Adrenal gland (tissue), 12 donors: ENCODE data around the gene TXNDC17. TPM values are rescaled to one million over a fixed set of nuclear protein-coding genes. Genes with fewer than 3 reads are reported as not detected.
A peak's percentile ranks its signal among the peaks of the same experiment; 100 is the strongest.
"Not testable (repeated sequence)": the region's sequence is repeated elsewhere in the genome, so short reads cannot be mapped to it uniquely, and the experiment has no call there.

ENCODE experiments used
- DNase-seq, 7 donors: peaks; one replicate each; pipeline ENCODE4 v3.0.0-alpha.2; 2019 to 2020
- H3K27ac ChIP-seq, 5 donors: fragments of 200-600 bp; sonication (generic) in 4 of 5; 1 replicate in 3 of 5; 2 replicates in 2 of 5; pipeline versions ENCODE4 v1.5.1 to v1.8.0; 2016 to 2020; ENCODE audit warnings: mild to moderate bottlenecking in 1 of 5
- H3K27me3 ChIP-seq: fragments of 200-600 bp; 2 replicates; pipeline ENCODE4 v1.8.0; 2021
- H3K36me3 ChIP-seq, 2 donors: fragments of 200-600 bp; replicated peaks in 1 of 2; 1 replicate in 1 of 2; 2 replicates in 1 of 2; pipeline versions ENCODE4 v1.5.1 to v1.8.0; 2018 to 2022
- H3K4me1 ChIP-seq, 2 donors: fragments of 200-600 bp; replicated peaks in 1 of 2; 1 replicate in 1 of 2; 2 replicates in 1 of 2; pipeline versions ENCODE4 v1.5.1 to v1.8.0; 2018 to 2021
- H3K4me3 ChIP-seq, 4 donors: fragments of 200-600 bp; sonication (generic) in 3 of 4; one replicate each; pipeline ENCODE4 v1.5.1; 2016 to 2018
- H3K9me3 ChIP-seq, 3 donors: fragments of 200-600 bp; sonication (generic) in 1 of 3; replicated peaks in 1 of 3; 1 replicate in 2 of 3; 2 replicates in 1 of 3; pipeline versions ENCODE4 v1.5.1 to v1.8.0; 2016 to 2021
- POLR2A ChIP-seq, 2 donors: fragments of 450-650 bp; IDR thresholded peaks; one replicate each; pipeline ENCODE4 v1.6.1; 2017; ENCODE audit warnings: antibody characterized with exemption in 2 of 2, mild to moderate bottlenecking in 2 of 2, moderate library complexity in 1 of 2
- WGBS, 4 donors: extraction: QIAGEN DNeasy Blood & Tissue Kit in 2 of 4; methylation state at CpG; one replicate each; pipeline versions ENCODE4 v1.1.5 to v1.1.7; 2013 to 2017; 5-methylcytosine and 5-hydroxymethylcytosine counted together
- intact Hi-C, 2 donors: fragments of 100-400 bp; cut with DNase I; formaldehyde crosslinking; loops; one replicate each; pipeline versions ENCODE4 v1.14.1 to v1.15.0; 2022 to 2023
- polyA plus RNA-seq, 3 donors: library from polyadenylated mRNA; stranded (reverse); fragments of 200-250 nt in 2 of 3; fragments of 350-450 nt in 1 of 3; fragmentation: Illumina TruSeq in 1 of 3; extraction: RNeasy Lipid Tissue Mini Kit (QIAGEN cat#74804) in 1 of 3; gene quantifications; one replicate each; pipeline ENCODE4 v1.2.3, GENCODE V29; 2013 to 2014
- total RNA-seq, 9 donors: library from RNA; depleted of rRNA in 4 of 9; stranded (reverse); fragments of >200 nt in 4 of 9; fragments of 120-200 nt in 1 of 9; fragmentation: NEBNext Ultra II Directional in 1 of 9; extraction: Animal tissue kit (Norgen Biotek cat#: 25700) in 1 of 9; gene quantifications; one replicate each; pipeline versions ENCODE4 v1.1.0 to v1.2.4, GENCODE V29; 2013 to 2023
- TF ChIP-seq, protein P1 (sequence below), 6 experiments: fragments of 450-650 bp in 4 of 6; fragments of 200-600 bp in 2 of 6; sonication (generic) in 1 of 6; IDR thresholded peaks; 1 replicate in 5 of 6; 2 replicates in 1 of 6; pipeline versions ENCODE4 v1.5.1 to v1.8.0; 2016 to 2021; ENCODE audit warnings: antibody characterized with exemption in 6 of 6, mild to moderate bottlenecking in 2 of 6, moderate library complexity in 1 of 6
- donor health status: healthy with polysubstance abuse.
- donor health status: Bipolar disorder and iron deficiency.
- donor health status: DM: yes; HTN: yes; CAD: no.
- donor health status: DM: no; HTN: no; CAD: no.
- donor health status: DM: no; HTN: no; CAD: no.
- donor health status: DM: yes; HTN: yes; CAD: no.

Gene TXNDC17
- total and polyA plus RNA-seq, 12 donors = 64.6 to 224 (median 132) TPM

DNA sequence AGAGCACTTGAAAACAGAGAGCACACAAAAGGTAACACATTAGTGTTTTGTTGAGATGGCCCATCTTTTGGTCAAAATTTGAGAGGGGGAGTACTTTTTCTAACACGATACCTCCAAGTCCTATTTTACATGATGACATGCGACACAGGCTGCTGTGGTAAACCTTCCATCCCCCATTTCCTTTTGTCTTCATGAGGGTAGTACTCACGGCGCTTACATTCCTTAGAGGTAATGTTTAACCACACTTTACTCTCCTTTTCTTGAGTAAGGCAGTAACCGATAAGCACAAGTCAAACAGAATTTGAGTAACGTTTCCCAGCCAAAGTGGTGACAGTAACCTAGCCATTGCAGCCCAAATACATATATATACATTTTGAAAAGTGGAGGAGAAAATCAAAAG lies 48.7 kb upstream of the TXNDC17 start:
- H3K9me3 ChIP-seq = no peaks in the 10 kb centered on the region
- TF ChIP-seq POLR2A (IDR thresholded peaks at IDR 0.05) = no peak
- TF ChIP-seq, protein P1, sequence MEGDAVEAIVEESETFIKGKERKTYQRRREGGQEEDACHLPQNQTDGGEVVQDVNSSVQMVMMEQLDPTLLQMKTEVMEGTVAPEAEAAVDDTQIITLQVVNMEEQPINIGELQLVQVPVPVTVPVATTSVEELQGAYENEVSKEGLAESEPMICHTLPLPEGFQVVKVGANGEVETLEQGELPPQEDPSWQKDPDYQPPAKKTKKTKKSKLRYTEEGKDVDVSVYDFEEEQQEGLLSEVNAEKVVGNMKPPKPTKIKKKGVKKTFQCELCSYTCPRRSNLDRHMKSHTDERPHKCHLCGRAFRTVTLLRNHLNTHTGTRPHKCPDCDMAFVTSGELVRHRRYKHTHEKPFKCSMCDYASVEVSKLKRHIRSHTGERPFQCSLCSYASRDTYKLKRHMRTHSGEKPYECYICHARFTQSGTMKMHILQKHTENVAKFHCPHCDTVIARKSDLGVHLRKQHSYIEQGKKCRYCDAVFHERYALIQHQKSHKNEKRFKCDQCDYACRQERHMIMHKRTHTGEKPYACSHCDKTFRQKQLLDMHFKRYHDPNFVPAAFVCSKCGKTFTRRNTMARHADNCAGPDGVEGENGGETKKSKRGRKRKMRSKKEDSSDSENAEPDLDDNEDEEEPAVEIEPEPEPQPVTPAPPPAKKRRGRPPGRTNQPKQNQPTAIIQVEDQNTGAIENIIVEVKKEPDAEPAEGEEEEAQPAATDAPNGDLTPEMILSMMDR (IDR thresholded peaks at IDR 0.05) = no peak
- H3K27ac ChIP-seq = peak overlapping the region in 1 of 5 donors; percentile 36
- no peak overlapping the region for H3K4me3 ChIP-seq
- H3K27me3 ChIP-seq = no peaks in the 10 kb centered on the region
- no peak for DNase-seq
- intact Hi-C loops = no loop called here
- 89 to 96% (median 90%) methylated on average over 6 of the region's 6 CpGs for WGBS, 4 donors
- H3K36me3 ChIP-seq = peaks cover 0 to 60% of the 10 kb centered on the region in 2 donors
- H3K4me1 ChIP-seq = peaks cover 0 to 22% of the 10 kb centered on the region in 2 donors

DNA sequence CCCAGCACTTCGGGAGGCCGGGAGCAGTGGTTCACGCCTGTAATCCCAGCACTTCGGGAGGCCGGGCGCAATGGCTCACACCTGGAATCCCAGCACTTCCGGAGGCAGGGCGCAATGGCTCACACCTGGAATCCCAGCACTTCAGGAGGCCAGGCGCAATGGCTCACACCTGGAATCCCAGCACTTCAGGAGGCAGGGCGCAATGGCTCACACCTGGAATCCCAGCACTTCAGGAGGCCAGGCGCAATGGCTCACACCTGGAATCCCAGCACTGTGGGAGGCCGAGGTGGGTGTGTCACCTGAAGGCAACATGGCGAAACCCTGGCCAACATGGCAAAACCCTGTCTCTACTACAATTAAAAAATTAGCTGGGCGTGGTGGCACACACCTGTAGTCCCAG lies 47.5 kb upstream of the TXNDC17 start:
- H3K9me3 ChIP-seq, DNase-seq, H3K4me3 ChIP-seq, H3K27me3 ChIP-seq, H3K27ac ChIP-seq, intact Hi-C loops: not testable (repeated sequence)
- 92 to 98% (median 98%) methylated on average over 12 to 14 of the region's 14 CpGs for WGBS, 4 donors
- H3K4me1 ChIP-seq = peaks cover 5 to 29% of the 10 kb centered on the region in 2 donors
- peaks cover 0 to 51% of the 10 kb centered on the region in 2 donors for H3K36me3 ChIP-seq

GRCh38 chr17:6596081-6596480 lies 44.8 kb upstream of the TXNDC17 start:
- Histone ChIP-seq H3K36me3 (peaks cover 0 to 30% of the 10 kb centered on the region in 2 donors), H3K27ac (peak overlapping the region in 3 of 5 donors; percentile 45 to 54 (median 47)), H3K27me3 (no peaks in the 10 kb centered on the region), H3K4me3 (no peak overlapping the region), H3K9me3 (no peaks in the 10 kb centered on the region), H3K4me1 (peaks cover 5 to 44% of the 10 kb centered on the region in 2 donors)
- intact Hi-C loops = no loop called here
- DNase-seq = peak in 2 of 7 donors; percentile 27 to 33
- no peak for TF ChIP-seq POLR2A (IDR thresholded peaks at IDR 0.05)
- TF ChIP-seq, protein P1 (IDR thresholded peaks at IDR 0.05) = no peak
- WGBS, 4 donors = 38 to 76% (median 58%) methylated on average over 7 of the region's 7 CpGs

- 67 to 79% (median 76%) methylated on average over 2 of the region's 2 CpGs for WGBS, 4 donors
- peaks cover 0 to 27% of the 10 kb centered on the region in 2 donors for H3K36me3 ChIP-seq
These were observed 44.3 kb upstream of the TXNDC17 start for GRCh38 chr17:6596511-6596910.

GRCh38 chr17:6596941-6597340 lies 43.9 kb upstream of the TXNDC17 start:
- intact Hi-C loops = no loop called here
- no peak for DNase-seq
- no peak overlapping the region for H3K4me3 ChIP-seq
- TF ChIP-seq, protein P1 (IDR thresholded peaks at IDR 0.05) = no peak
- TF ChIP-seq POLR2A (IDR thresholded peaks at IDR 0.05) = no peak
- H3K4me1 ChIP-seq = peaks cover 5 to 36% of the 10 kb centered on the region in 2 donors
- WGBS, 4 donors = 95 to 99% (median 98%) methylated on average over 4 of the region's 4 CpGs
- H3K9me3 ChIP-seq = no peaks in the 10 kb centered on the region
- no peaks in the 10 kb centered on the region for H3K27me3 ChIP-seq
- no peak overlapping the region for H3K27ac ChIP-seq
- H3K36me3 ChIP-seq = peaks cover 0 to 22% of the 10 kb centered on the region in 2 donors

More at GRCh38 chr17:6596511-6596910, 44.3 kb upstream of the TXNDC17 start:
- no peaks in the 10 kb centered on the region for H3K27me3 ChIP-seq
- H3K9me3 ChIP-seq = no peaks in the 10 kb centered on the region
- no peak for DNase-seq
- no peak overlapping the region for H3K4me3 ChIP-seq
- TF ChIP-seq, protein P1 (IDR thresholded peaks at IDR 0.05) = no peak
- no peak for TF ChIP-seq POLR2A (IDR thresholded peaks at IDR 0.05)
- H3K27ac ChIP-seq = no peak overlapping the region
- intact Hi-C loops = no loop called here
- H3K4me1 ChIP-seq = peaks cover 5 to 40% of the 10 kb centered on the region in 2 donors
